ENCODE measurements around the gene OBSCN. TPM values are rescaled to one million over a fixed set of nuclear protein-coding genes. Genes with fewer than 3 reads are reported as not detected.

OBSCN gene
- total and polyA plus RNA-seq, 2 donors (not counting 3 experiments of a cell fraction or from before 2014, with no cell fraction given): 1.5 to 2.9 TPM

GRCh38 chr1:228351850-228352249 lies 144.0 kb downstream of the OBSCN start:
- dilution Hi-C loops (cut with MboI; ENCODE audit: extremely low pct_ligation_motif_present, low sequenced_read_pairs) (no loop called here), intact Hi-C loops (cut with micrococcal nuclease) (no loop called here)
- no peaks in the 10 kb centered on the region for H3K9me1 ChIP-seq (replicated peaks; ENCODE audit: control insufficient read depth, extremely low read depth, insufficient read depth, low read length)
- H3K27me3 ChIP-seq (ENCODE audit: control insufficient read depth in 2 of 2, insufficient read depth in 2 of 2, low read length in 2 of 2): no peaks in the 10 kb centered on the region
- H3K27ac ChIP-seq (ENCODE audit: insufficient read depth, low read depth, low read length): no peak overlapping the region
- no peaks in the 10 kb centered on the region for H3K36me3 ChIP-seq (ENCODE audit: control insufficient read depth in 2 of 2, extremely low read depth in 1 of 2, insufficient read depth in 2 of 2, low read length in 2 of 2)
- no peak for TF ChIP-seq MYC (IDR thresholded peaks at IDR 0.05; ENCODE audit: low read depth, low read length)
- no peak for TF ChIP-seq JUN (IDR thresholded peaks at IDR 0.05; ENCODE audit: borderline replicate concordance, insufficient read depth, insufficient read length, low read depth)
- TF ChIP-seq CTCF (IDR thresholded peaks at IDR 0.05; ENCODE audit: extremely low read depth in 1 of 2, insufficient read depth in 1 of 2, low read depth in 1 of 2, low read length in 2 of 2): no peak
- no peak for TF ChIP-seq MAX (IDR thresholded peaks at IDR 0.05; ENCODE audit: insufficient read depth, insufficient read length)
- TF ChIP-seq POLR2A (IDR thresholded peaks at IDR 0.05; ENCODE audit: low read depth, low read length): no peak
- TF ChIP-seq FOS (IDR thresholded peaks at IDR 0.05; ENCODE audit: borderline replicate concordance, insufficient read depth, low read length): no peak
- TF ChIP-seq POLR2AphosphoS5 (IDR thresholded peaks at IDR 0.05; ENCODE audit: insufficient read depth, low read depth, low read length): no peak
- no peak for TF ChIP-seq GATA2 (IDR thresholded peaks at IDR 0.05; ENCODE audit: insufficient read depth, insufficient read length, low read depth, low read length)
- no peak for TF ChIP-seq EZH2 (IDR thresholded peaks at IDR 0.05; ENCODE audit: borderline replicate concordance, low read depth, low read length, severe bottlenecking)
- FAIRE-seq: no peak
- H4K20me1 ChIP-seq (replicated peaks; ENCODE audit: control insufficient read depth, extremely low read depth, insufficient read depth, low read length): no peaks in the 10 kb centered on the region
- no peak overlapping the region for H2AFZ ChIP-seq (ENCODE audit: low read depth, low read length)
- ChIA-PET POLR2A (no interaction called here), CTCF (interaction anchor here (0.8 to 1.1 kb wide), 2 partner anchors 41 to 352 kb away, joined by 3 to 6 read pairs; no protein-coding TSS in a partner anchor)
- DNase-seq (ENCODE audit: low read depth, low spot score): no peak
- H3K4me1 ChIP-seq (ENCODE audit: control insufficient read depth, extremely low read depth, insufficient read depth, low read length): no peaks in the 10 kb centered on the region
- no peaks in the 10 kb centered on the region for H3K79me2 ChIP-seq (ENCODE audit: control insufficient read depth, insufficient read depth, low read length)
- H3K9ac ChIP-seq (replicated peaks; ENCODE audit: extremely low read depth, insufficient read depth, low read length): no peak overlapping the region
- BruUV-seq (replicated peaks): no TSS peak
- H3K9me3 ChIP-seq (replicated peaks; ENCODE audit: control insufficient read depth, insufficient read depth, low read length): no peaks in the 10 kb centered on the region
- no peak overlapping the region for H3K4me3 ChIP-seq (replicated peaks in 1 of 3; ENCODE audit: insufficient read depth in 1 of 3, low read depth in 1 of 3, low read length in 3 of 3)
- no peak overlapping the region for H3K4me2 ChIP-seq (ENCODE audit: insufficient read depth, low read length)
